HG03558 (cell line): Measurements from ENCODE around the gene CACYBP.

ENCODE experiments used
- ATAC-seq: cut with Tn5 transposase; IDR thresholded peaks from one replicate; pipeline ENCODE4 v1.9.1; 2021; ENCODE audit warnings: moderate number of reproducible peaks; ENCODE audit not compliant: unreplicated experiment; ENCODE audit errors: extremely low read depth

The CACYBP gene, protein sequence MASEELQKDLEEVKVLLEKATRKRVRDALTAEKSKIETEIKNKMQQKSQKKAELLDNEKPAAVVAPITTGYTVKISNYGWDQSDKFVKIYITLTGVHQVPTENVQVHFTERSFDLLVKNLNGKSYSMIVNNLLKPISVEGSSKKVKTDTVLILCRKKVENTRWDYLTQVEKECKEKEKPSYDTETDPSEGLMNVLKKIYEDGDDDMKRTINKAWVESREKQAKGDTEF

GRCh38 chr1:174999936-175000696, at the start of gene CACYBP:
CACYBP (plus strand) TSS chr1:174999947; CDS start chr1:175000181, 234 bp downstream.
- ATAC-seq, result peak; percentile 1

DNA sequence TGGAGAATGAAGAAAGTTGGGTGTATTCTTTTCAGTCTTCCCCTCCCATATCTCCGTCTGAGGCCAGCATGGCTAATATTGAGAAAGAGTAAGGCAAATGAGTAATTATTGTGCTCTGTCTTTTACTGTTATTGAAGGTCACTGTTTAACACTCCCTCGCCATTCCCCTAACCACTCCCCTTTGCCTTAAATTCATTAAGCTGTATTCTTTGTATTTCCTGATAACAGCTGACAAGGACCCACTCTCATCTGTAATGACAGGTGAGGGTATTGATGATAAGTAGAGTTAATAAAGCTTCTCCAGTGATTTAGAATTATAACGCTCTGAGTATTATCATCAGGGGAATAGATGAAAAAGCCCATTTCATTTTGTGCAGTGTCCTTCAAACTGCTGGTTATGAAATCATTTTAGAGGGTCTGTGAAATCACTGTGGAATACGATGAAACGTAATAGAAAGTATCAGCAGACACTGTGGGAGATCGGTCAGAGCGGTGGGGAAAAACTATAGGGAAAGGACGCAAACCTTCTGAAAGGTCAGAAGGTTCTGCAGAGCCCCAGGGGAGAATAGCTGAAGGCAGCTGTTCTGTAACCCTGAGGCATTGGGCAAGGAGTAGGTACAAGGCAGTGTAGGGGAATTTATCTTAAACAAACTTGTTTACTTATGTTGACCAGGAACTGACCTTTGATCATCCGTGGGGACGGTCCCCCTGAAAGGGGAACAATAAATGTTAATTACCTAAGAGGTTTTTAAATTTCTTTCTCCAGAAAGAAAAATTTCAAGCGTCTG, 46.3 kb upstream of the CACYBP start:
- ATAC-seq, result no peak

GRCh38 chr1:174954073-174954460, 45.7 kb upstream of the CACYBP start:
- no peak for ATAC-seq

DNA sequence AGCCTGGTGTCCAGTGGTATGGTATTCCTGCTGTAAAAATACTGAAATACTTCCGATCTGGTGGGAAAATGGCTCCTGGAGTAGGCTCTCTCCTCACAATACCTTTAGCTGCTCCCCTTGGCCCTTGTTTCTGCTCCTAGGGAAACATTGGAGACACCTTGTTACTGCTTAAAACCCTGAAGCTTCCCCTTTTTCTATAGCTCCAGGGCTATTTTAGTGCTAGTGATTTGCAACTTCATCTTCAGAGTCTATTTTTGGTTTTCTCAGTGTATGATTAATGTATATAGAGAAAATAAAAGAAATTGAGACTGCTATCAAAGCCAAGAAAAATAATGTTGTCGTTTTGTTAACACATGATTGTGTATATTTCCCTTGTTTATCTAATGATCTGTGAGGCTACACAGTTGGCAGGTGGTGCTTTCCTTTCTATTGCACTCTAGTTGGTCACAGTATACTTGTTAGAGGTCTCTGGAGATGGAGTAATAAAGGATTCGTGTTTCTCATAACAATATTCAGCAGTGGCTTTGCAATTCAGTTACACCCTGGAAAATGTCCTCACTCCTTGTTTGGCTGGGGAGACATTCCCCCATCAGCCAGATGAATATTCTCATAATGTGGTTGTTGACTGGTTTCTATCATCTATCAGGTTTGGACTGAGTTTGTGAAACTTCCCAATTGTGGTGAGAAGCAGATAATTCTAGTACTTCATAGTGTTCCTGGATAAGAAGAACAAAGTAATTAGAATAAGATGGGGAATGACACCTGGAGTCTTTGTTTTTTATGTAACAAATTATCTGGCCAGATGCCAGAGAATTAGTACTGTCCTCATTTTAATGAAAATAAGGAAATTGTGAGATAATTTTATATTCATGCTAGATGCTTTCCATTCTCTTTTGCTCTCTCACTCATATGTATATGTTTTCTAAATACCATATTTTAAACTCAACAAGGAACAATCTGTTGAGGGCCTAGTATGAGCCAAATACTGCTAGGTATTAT, 44.8 kb upstream of the CACYBP start:
- ATAC-seq, result no peak

- no peak for ATAC-seq
Measured at GRCh38 chr1:174956086-174956485, 43.7 kb upstream of the CACYBP start.

DNA sequence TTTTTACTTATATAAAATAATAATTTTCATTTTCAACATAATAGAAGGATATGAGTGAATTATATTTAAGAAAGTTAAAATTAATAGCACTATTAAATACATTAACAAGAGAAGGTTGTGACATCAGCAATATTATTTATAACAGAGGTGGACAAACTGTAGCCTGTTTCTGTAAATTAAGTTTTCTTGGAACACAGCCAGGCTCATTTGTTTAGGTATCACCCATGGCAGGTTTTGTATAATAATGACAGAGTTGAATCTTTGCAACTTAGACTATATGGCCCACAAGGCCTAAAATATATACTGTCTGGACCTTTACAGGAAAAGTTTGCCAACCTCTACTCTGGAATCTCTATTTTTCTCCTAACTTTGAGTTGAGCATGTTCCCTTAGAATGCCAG, 42.8 kb upstream of the CACYBP start:
- ATAC-seq, result no peak

DNA sequence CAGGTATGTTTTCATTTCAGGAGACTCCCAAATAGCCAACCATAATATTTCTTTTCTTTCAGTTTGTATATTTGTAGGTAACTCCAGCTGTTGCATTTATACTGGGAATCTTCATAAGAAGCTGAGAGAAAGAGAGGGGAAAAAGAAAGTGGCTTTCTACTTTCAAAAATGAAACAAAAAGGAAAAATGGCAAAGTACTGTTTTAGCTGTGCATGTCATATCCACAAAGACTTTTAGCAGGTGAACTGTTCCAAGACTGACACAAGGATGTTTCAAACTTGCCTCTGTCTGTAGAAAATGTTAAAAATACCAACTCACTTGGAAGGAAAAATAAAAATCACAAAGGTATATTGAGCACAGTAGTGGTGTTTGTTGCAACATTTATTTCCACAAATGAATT, 41.9 kb upstream of the CACYBP start:
- ATAC-seq, result no peak

GRCh38 chr1:174958396-174958795, 41.4 kb upstream of the CACYBP start:
- no peak for ATAC-seq

DNA sequence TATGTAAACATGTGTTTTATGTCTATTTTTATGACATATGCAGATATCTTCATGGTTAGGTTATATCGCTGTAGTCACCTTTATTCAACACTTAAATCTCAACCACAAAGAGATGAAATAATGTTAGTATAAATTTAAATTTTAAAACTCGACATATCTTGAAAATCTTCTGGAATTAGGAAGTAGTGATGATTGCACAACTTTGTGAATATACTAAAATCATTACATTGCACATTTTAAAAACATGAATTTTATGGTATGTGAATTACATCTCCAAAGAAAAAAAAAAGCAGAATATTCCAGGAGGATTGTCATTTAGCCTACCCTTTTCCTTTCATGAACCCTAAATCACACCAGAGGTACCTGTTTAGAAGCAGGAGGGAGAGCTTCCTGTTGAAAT, 39.4 kb upstream of the CACYBP start:
- ATAC-seq, result no peak

GRCh38 chr1:174963529-174964125, 36.1 kb upstream of the CACYBP start:
- ATAC-seq, result no peak

GRCh38 chr1:174964261-174964971, 35.3 kb upstream of the CACYBP start:
- ATAC-seq, result no peak

GRCh38 chr1:174964972-174965361, 34.8 kb upstream of the CACYBP start:
- no peak for ATAC-seq

DNA sequence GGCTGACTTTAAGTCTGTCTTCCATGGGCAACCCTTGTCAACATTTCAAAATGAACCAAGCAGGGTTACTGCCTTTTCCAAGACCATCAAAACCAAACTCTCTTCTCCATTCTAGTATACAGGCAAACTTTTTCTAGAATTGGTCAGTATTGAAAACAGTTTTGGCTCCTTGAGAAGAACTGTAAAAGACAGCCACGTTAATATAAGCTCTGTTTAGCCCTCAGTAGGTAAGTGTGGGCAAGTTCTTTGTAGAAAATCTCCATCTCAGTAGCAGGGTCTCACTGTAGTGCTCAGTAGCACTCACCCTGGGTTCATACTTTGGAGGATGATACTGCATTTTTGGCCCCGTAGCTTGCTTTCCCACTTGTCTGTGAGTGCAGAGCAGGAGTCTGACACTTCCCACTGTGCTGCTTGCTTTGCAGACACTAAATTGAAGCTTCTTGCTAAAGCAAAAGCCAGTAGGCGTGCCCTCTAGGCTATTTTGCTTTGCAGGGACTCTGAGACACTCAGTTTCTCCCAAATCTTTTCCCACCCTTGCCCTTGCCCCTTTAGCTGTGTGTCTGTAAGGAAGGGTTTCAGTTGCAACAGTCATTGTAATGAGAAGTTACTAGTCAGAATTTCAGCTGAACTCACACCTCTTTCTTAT, 34.3 kb upstream of the CACYBP start:
- ATAC-seq, result no peak

DNA sequence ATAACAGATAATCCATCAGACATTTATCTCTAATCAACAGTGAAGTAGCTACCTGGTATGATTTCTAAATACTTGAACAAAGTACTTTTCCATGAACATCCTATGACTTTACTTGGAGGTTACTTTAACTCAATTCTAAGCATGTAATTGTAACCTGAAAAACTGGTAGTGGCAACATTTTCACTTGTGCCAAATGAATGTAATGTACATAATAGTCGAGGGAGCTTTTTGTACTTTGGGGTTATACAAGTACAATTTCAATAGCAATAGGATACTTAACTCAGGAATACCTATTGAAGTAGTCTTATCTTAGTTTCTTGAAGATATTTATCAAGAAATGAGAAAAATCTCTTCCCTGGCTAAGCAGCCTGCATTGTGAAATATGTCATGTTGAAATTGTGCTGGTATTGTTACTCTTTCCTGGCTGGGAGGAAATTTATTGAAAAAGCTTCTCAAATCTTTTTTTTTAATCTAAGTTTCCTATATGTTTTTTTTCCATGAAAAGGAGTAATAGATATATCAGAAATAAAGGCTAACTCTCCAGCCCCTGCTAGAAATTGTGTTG, 33.7 kb upstream of the CACYBP start:
- no peak for ATAC-seq

GRCh38 chr1:174967845-174968705, 31.7 kb upstream of the CACYBP start:
- no peak for ATAC-seq

GRCh38 chr1:174968750-174969244, 30.9 kb upstream of the CACYBP start:
- ATAC-seq, result peak; percentile 57

- ATAC-seq, result no peak
Measured at GRCh38 chr1:174969977-174970376, 29.8 kb upstream of the CACYBP start.
